Neural progenitor cell (in vitro differentiated cells): ENCODE results near the gene AKR7A3. TPM values are rescaled to one million over a fixed set of nuclear protein-coding genes. Genes with fewer than 3 reads are reported as not detected.
"Not testable (repeated sequence)": the region's sequence is repeated elsewhere in the genome, so short reads cannot be mapped to it uniquely, and the experiment has no call there.

ENCODE experiments used
- DNase-seq: peaks from one replicate; pipeline ENCODE4 v3.0.0-alpha.2; 2016; ENCODE audit warnings: low spot score
- H2AFZ ChIP-seq: fragments of 200-600 bp; sonication (generic); replicated peaks from 2 replicates; pipeline ENCODE4 v1.6.1; 2016; ENCODE audit warnings: antibody characterized with exemption
- H3F3A ChIP-seq: fragments of 200-600 bp; sonication (generic); 2 replicates; pipeline ENCODE4 v1.6.1; 2016; ENCODE audit warnings: antibody characterized with exemption, low read depth
- H3K27ac ChIP-seq: fragments of 200-600 bp; sonication (generic); 2 replicates; pipeline ENCODE4 v1.5.1; 2016; ENCODE audit warnings: mild to moderate bottlenecking
- H3K27me3 ChIP-seq: fragments of 200-600 bp; sonication (generic); 2 replicates; pipeline ENCODE4 v1.6.1; 2016; ENCODE audit warnings: mild to moderate bottlenecking, moderate library complexity
- H3K36me3 ChIP-seq: fragments of 200-600 bp; sonication (generic); 2 replicates; pipeline ENCODE4 v1.5.1; 2016
- H3K4me1 ChIP-seq: fragments of 200-600 bp; sonication (generic); 2 replicates; pipeline ENCODE4 v1.6.1; 2016; ENCODE audit warnings: mixed run types
- H3K4me2 ChIP-seq: fragments of 200-600 bp; sonication (generic); 2 replicates; pipeline ENCODE4 v1.6.1; 2016
- H3K4me3 ChIP-seq: fragments of 200-600 bp; sonication (generic); 2 replicates; pipeline ENCODE4 v1.5.1; 2016
- H3K79me2 ChIP-seq: fragments of 200-600 bp; sonication (generic); 2 replicates; pipeline ENCODE4 v1.6.1; 2016; ENCODE audit warnings: low read depth
- H3K9ac ChIP-seq: fragments of 200-600 bp; sonication (generic); 2 replicates; pipeline ENCODE4 v1.6.1; 2016
- H3K9me3 ChIP-seq: fragments of 200-600 bp; sonication (generic); 2 replicates; pipeline ENCODE4 v1.5.1; 2016; ENCODE audit warnings: low read depth
- H4K20me1 ChIP-seq: fragments of 200-600 bp; sonication (generic); 2 replicates; pipeline ENCODE4 v1.6.1; 2016; ENCODE audit warnings: low read depth
- H3K27ac Mint-ChIP-seq: 3 replicates; pipeline ENCODE4 v1.8.0; 2021; ENCODE audit warnings: mixed read lengths
- H3K27me3 Mint-ChIP-seq: 2 replicates; pipeline ENCODE4 v1.8.0; 2022; ENCODE audit warnings: low read depth, mild to moderate bottlenecking, inconsistent platforms, moderate library complexity, mixed read lengths; ENCODE audit not compliant: insufficient read depth
- H3K36me3 Mint-ChIP-seq: 3 replicates; pipeline ENCODE4 v1.8.0; 2021; ENCODE audit warnings: mixed read lengths
- H3K4me1 Mint-ChIP-seq: 3 replicates; pipeline ENCODE4 v1.8.0; 2021; ENCODE audit warnings: mixed read lengths
- H3K4me3 Mint-ChIP-seq: 3 replicates; pipeline ENCODE4 v1.8.0; 2021; ENCODE audit warnings: mild to moderate bottlenecking, moderate library complexity, mixed read lengths
- H3K9me3 Mint-ChIP-seq: 3 replicates; pipeline ENCODE4 v1.8.0; 2020; ENCODE audit warnings: mixed read lengths
- EZH2 ChIP-seq: fragments of 200-600 bp; sonication (generic); IDR thresholded peaks from 2 replicates; pipeline ENCODE4 v1.6.1; 2017; ENCODE audit warnings: antibody characterized with exemption, mild to moderate bottlenecking, moderate library complexity
- EZH2phosphoT487 ChIP-seq: fragments of 200-600 bp; sonication (generic); IDR thresholded peaks from 2 replicates; pipeline ENCODE4 v1.6.1; 2017; ENCODE audit warnings: antibody characterized with exemption
- total RNA-seq: library from RNA; depleted of rRNA; stranded (reverse); fragments of >200 nt; gene quantifications from 2 replicates; pipeline ENCODE4 v1.2.3, GENCODE V29; 2015; ENCODE audit warnings: low replicate concordance
- TF ChIP-seq, protein P1 (sequence below): fragments of 200-600 bp; sonication (generic); IDR thresholded peaks from 2 replicates; pipeline ENCODE4 v1.5.1; 2017; ENCODE audit warnings: antibody characterized with exemption, mild to moderate bottlenecking

AKR7A3 gene
- total RNA-seq, 1 donor from 2014 or later, result not detected

DNA sequence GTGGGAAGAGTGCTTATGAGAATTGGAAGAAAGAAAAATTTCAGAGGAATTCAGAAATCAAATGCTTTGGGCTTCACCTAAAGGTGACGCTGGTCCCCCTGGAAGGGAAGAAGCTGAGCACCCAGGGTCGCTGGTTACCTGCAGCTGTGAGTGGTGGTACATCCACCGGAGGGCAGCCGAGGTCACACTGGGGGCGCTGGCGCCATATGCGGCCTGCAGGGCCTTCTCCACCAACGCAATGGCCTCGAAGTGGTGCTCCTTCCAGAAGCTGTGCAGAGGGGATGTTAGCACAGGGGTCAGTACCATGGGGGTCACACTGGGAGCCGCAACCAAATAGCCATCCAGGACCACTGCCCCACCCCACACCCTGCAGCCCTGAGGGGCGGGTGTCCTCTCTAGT lies 17.3 kb upstream of the AKR7A3 start:
- no peak for DNase-seq
- Histone ChIP-seq H4K20me1 (peaks cover 23% of the 10 kb centered on the region), H3K4me3 (no peak overlapping the region), H3K27me3 (no peaks in the 10 kb centered on the region), H3K4me2 (no peak overlapping the region), H3K4me1 (peaks cover 4% of the 10 kb centered on the region), H3F3A (no peaks in the 10 kb centered on the region), H3K79me2 (peaks cover 20% of the 10 kb centered on the region), H3K27ac (no peak overlapping the region), H3K36me3 (no peaks in the 10 kb centered on the region), H3K9ac (no peak overlapping the region), H2AFZ (no peak overlapping the region), H3K9me3 (no peaks in the 10 kb centered on the region)
- H3K9me3 Mint-ChIP-seq, result no peaks in the 10 kb centered on the region
- H3K27ac Mint-ChIP-seq, result no peak overlapping the region
- H3K36me3 Mint-ChIP-seq, result peaks cover 35% of the 10 kb centered on the region
- no peak overlapping the region for H3K4me3 Mint-ChIP-seq
- TF ChIP-seq, protein P1, sequence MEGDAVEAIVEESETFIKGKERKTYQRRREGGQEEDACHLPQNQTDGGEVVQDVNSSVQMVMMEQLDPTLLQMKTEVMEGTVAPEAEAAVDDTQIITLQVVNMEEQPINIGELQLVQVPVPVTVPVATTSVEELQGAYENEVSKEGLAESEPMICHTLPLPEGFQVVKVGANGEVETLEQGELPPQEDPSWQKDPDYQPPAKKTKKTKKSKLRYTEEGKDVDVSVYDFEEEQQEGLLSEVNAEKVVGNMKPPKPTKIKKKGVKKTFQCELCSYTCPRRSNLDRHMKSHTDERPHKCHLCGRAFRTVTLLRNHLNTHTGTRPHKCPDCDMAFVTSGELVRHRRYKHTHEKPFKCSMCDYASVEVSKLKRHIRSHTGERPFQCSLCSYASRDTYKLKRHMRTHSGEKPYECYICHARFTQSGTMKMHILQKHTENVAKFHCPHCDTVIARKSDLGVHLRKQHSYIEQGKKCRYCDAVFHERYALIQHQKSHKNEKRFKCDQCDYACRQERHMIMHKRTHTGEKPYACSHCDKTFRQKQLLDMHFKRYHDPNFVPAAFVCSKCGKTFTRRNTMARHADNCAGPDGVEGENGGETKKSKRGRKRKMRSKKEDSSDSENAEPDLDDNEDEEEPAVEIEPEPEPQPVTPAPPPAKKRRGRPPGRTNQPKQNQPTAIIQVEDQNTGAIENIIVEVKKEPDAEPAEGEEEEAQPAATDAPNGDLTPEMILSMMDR, result no peak
- TF ChIP-seq EZH2, result no peak
- no peak for TF ChIP-seq EZH2phosphoT487
- peaks cover 3% of the 10 kb centered on the region for H3K27me3 Mint-ChIP-seq
- H3K4me1 Mint-ChIP-seq, result peaks cover 17% of the 10 kb centered on the region

DNA sequence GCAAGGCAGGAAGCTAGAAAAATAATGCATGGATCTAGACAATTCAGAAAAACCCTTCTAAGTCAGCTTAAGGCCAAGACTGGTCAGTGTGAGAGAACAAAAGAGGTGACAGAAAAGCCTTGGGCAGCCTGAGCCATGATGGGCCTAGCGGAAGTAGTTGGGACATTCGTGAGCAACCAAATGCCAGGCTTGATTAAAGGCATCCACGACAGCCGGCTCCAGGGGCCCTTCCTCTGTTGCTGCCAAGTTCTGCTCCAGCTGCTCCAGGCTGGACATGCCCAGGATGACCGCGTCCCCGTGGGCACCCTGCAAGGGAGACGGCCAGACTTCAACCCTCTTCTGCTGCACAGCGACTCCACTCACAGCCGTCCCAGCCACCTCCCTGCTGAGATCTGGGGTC lies 15.5 kb upstream of the AKR7A3 start:
- not testable (repeated sequence) for H3K9ac ChIP-seq, DNase-seq, H3K27ac Mint-ChIP-seq, H3K9me3 Mint-ChIP-seq, H3K4me3 Mint-ChIP-seq, H3F3A ChIP-seq, H3K4me1 ChIP-seq, H3K27me3 ChIP-seq, H3K4me3 ChIP-seq, H3K27ac ChIP-seq, H4K20me1 ChIP-seq, H3K4me1 Mint-ChIP-seq, H3K9me3 ChIP-seq, H3K27me3 Mint-ChIP-seq, H2AFZ ChIP-seq, H3K36me3 ChIP-seq, H3K79me2 ChIP-seq, H3K4me2 ChIP-seq
- H3K36me3 Mint-ChIP-seq, result peaks cover 45% of the 10 kb centered on the region

DNA sequence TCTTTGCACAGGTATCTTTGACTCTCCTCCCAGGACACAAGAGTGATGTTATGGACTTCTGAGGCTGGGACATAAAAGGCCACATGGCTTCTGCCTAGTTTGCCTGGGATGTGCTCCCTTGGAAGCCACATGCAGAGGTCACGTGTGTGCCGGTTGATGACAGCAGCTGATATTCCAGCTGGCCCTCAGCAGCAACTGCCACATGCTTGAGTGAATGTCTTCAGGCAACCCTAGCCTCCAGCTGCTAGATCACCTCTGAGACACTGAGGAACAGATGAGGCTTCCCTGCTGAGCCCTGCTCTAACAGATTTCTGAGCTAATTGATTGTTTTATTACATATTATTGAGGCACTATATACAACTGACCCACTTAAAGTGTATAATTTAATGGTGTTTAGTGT lies 11.6 kb upstream of the AKR7A3 start:
- TF ChIP-seq EZH2phosphoT487 (no peak), EZH2 (no peak)
- TF ChIP-seq, protein P1, result no peak
- Histone ChIP-seq H2AFZ (no peak overlapping the region), H3K79me2 (no peaks in the 10 kb centered on the region), H3K9ac (no peak overlapping the region), H3K4me1 (no peaks in the 10 kb centered on the region), H3K27ac (no peak overlapping the region), H3K36me3 (no peaks in the 10 kb centered on the region), H3K27me3 (no peaks in the 10 kb centered on the region), H3K4me2 (no peak overlapping the region), H3F3A (no peaks in the 10 kb centered on the region), H3K9me3 (peaks cover under 1% of the 10 kb centered on the region), H4K20me1 (no peaks in the 10 kb centered on the region), H3K4me3 (no peak overlapping the region)
- Mint-ChIP-seq H3K4me1 (no peaks in the 10 kb centered on the region), H3K27ac (no peak overlapping the region), H3K4me3 (no peak overlapping the region), H3K36me3 (peaks cover 49% of the 10 kb centered on the region), H3K9me3 (peaks cover 10% of the 10 kb centered on the region), H3K27me3 (peaks cover under 1% of the 10 kb centered on the region)
- no peak for DNase-seq

DNA sequence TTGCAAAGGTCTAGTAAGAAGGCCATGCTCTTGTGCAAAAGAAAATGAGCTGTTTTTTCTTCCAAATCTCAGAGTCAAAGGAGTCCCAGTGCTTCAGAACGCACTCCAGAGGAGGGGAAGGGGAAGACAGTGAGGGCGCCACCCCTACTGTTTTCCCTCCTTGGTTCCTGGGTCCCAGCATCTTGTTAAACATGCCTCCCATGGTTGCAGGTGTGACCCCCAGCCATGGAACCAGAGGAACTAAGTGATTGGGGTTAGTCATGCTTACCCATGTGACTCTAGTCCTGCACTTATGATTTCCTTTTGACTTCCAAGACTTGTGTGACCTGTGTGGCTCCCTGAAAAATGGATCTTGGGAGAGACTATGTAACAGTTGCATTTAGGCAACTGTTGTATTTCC lies 6.1 kb upstream of the AKR7A3 start:
- H3K4me2 ChIP-seq, result no peak overlapping the region
- no peak overlapping the region for H3K9ac ChIP-seq
- H3K36me3 ChIP-seq, result no peaks in the 10 kb centered on the region
- no peak for DNase-seq
- Mint-ChIP-seq H3K4me1 (no peaks in the 10 kb centered on the region), H3K4me3 (no peak overlapping the region), H3K27me3 (peaks cover 3% of the 10 kb centered on the region), H3K9me3 (peaks cover 41% of the 10 kb centered on the region), H3K27ac (no peak overlapping the region), H3K36me3 (peaks cover 55% of the 10 kb centered on the region)
- H3K4me3 ChIP-seq, result no peak overlapping the region
- H3K27me3 ChIP-seq, result peaks cover 12% of the 10 kb centered on the region
- no peak overlapping the region for H2AFZ ChIP-seq
- no peaks in the 10 kb centered on the region for H3K79me2 ChIP-seq
- TF ChIP-seq, protein P1, result no peak
- TF ChIP-seq EZH2 (no peak), EZH2phosphoT487 (no peak)
- no peaks in the 10 kb centered on the region for H3K4me1 ChIP-seq
- H3F3A ChIP-seq, result no peaks in the 10 kb centered on the region
- H4K20me1 ChIP-seq, result no peaks in the 10 kb centered on the region
- no peak overlapping the region for H3K27ac ChIP-seq
- peaks cover 10% of the 10 kb centered on the region for H3K9me3 ChIP-seq
